ENCODE measurements around the gene NOTCH4.

The NOTCH4 gene

GRCh38 chr6:32190911-32191677 is 32.8 kb downstream of the NOTCH4 start:
- Histone ChIP-seq H3K36me3 (ENCODE audit: control insufficient read depth in 4 of 4, insufficient read depth in 4 of 4, low read length in 3 of 4) (peaks cover 0 to 27% (median 13%) of the 10 kb centered on the region in 4 experiments), H3K4me3 (ENCODE audit: control insufficient read depth in 1 of 7, extremely low read depth in 1 of 7, insufficient read depth in 4 of 7, low read depth in 2 of 7, low read length in 6 of 7) (peak overlapping the region in 6 of 7 experiments; percentile 67 to 89 (median 79)), H3K27me3 (replicated peaks in 2 of 5; ENCODE audit: control insufficient read depth in 4 of 5, insufficient read depth in 5 of 5, low read length in 4 of 5) (no peaks in the 10 kb centered on the region), H3K4me1 (ENCODE audit: control extremely low read depth in 1 of 4, control insufficient read depth in 4 of 4, insufficient read depth in 4 of 4, low read length in 3 of 4) (peaks cover 22 to 84% (median 80%) of the 10 kb centered on the region in 4 experiments), H3K27ac (ENCODE audit: insufficient read depth in 1 of 2, low read depth in 1 of 2, low read length in 2 of 2, poor library complexity in 1 of 2, severe bottlenecking in 2 of 2) (peak overlapping the region; percentile 87 to 93), H3K9me3 (ENCODE audit: control extremely low read depth in 1 of 5, control insufficient read depth in 4 of 5, insufficient read depth in 2 of 5, low read depth in 1 of 5, low read length in 4 of 5) (no peaks in the 10 kb centered on the region)
- ChIA-PET POLR2A (interaction anchor here (1.2 to 1.7 kb wide), 3 partner anchors 8 to 36 kb away, joined by 3 to 6 read pairs (median 3); no protein-coding TSS in a partner anchor), CTCF (interaction anchor here (1.0 to 1.7 kb wide), 5 partner anchors 9 to 72 kb away, joined by 3 to 6 read pairs (median 3); no protein-coding TSS in a partner anchor)
- no peak for DNase-seq
- 85% methylated on average over 3 of the region's 8 CpGs for WGBS (ENCODE audit: insufficient coverage)

- peak within 1 kb of the TSS; percentile 51 to 90 (median 82) for H3K4me3 ChIP-seq (ENCODE audit: control insufficient read depth in 1 of 7, extremely low read depth in 1 of 7, insufficient read depth in 4 of 7, low read depth in 2 of 7, low read length in 6 of 7)
- no peaks in the 10 kb centered on the region for H3K27me3 ChIP-seq (replicated peaks in 2 of 5; ENCODE audit: control insufficient read depth in 4 of 5, insufficient read depth in 5 of 5, low read length in 4 of 5)
- 0% methylated on average over 11 of the region's 23 CpGs for WGBS (ENCODE audit: insufficient coverage)
- peak; percentile 88 to 93 (median 93) for DNase-seq
- ChIA-PET CTCF (interaction anchor here (0.8 to 2.9 kb wide), 6 partner anchors 8 to 25 kb away, joined by 3 to 9 read pairs (median 4); no protein-coding TSS in a partner anchor), POLR2A (interaction anchor here (1.2 to 1.7 kb wide), 3 partner anchors 7 to 36 kb away, joined by 3 to 6 read pairs (median 3); no protein-coding TSS in a partner anchor)
- peaks cover 0 to 29% (median 15%) of the 10 kb centered on the region in 4 experiments for H3K36me3 ChIP-seq (ENCODE audit: control insufficient read depth in 4 of 4, insufficient read depth in 4 of 4, low read length in 3 of 4)
- no peaks in the 10 kb centered on the region for H3K9me3 ChIP-seq (ENCODE audit: control extremely low read depth in 1 of 5, control insufficient read depth in 4 of 5, insufficient read depth in 2 of 5, low read depth in 1 of 5, low read length in 4 of 5)
- H3K27ac ChIP-seq (ENCODE audit: insufficient read depth in 1 of 2, low read depth in 1 of 2, low read length in 2 of 2, poor library complexity in 1 of 2, severe bottlenecking in 2 of 2) = peak within 1 kb of the TSS; percentile 87 to 93
- H3K4me1 ChIP-seq (ENCODE audit: control extremely low read depth in 1 of 4, control insufficient read depth in 4 of 4, insufficient read depth in 4 of 4, low read length in 3 of 4) = peaks cover 22 to 81% (median 78%) of the 10 kb centered on the region in 4 experiments
These were observed 33.6 kb downstream of the NOTCH4 start, which contains the start of gene PBX2 for GRCh38 chr6:32190054-32190851. PBX2 (minus strand) TSS chr6:32190202; CDS start chr6:32189915, 287 bp downstream.

- Histone ChIP-seq H3K27me3 (replicated peaks in 2 of 5; ENCODE audit: control insufficient read depth in 4 of 5, insufficient read depth in 5 of 5, low read length in 4 of 5) (no peaks in the 10 kb centered on the region), H3K9me3 (ENCODE audit: control extremely low read depth in 1 of 5, control insufficient read depth in 4 of 5, insufficient read depth in 2 of 5, low read depth in 1 of 5, low read length in 4 of 5) (no peaks in the 10 kb centered on the region), H3K4me1 (ENCODE audit: control extremely low read depth in 1 of 4, control insufficient read depth in 4 of 4, insufficient read depth in 4 of 4, low read length in 3 of 4) (peaks cover 18 to 75% (median 72%) of the 10 kb centered on the region in 4 experiments), H3K36me3 (ENCODE audit: control insufficient read depth in 4 of 4, insufficient read depth in 4 of 4, low read length in 3 of 4) (peaks cover 0 to 29% (median 15%) of the 10 kb centered on the region in 4 experiments), H3K27ac (ENCODE audit: insufficient read depth in 1 of 2, low read depth in 1 of 2, low read length in 2 of 2, poor library complexity in 1 of 2, severe bottlenecking in 2 of 2) (peak overlapping the region; percentile 87 to 93), H3K4me3 (ENCODE audit: control insufficient read depth in 1 of 7, extremely low read depth in 1 of 7, insufficient read depth in 4 of 7, low read depth in 2 of 7, low read length in 6 of 7) (peak overlapping the region; percentile 51 to 90 (median 82))
- 0% methylated on average over 7 of the region's 23 CpGs for WGBS (ENCODE audit: insufficient coverage)
- ChIA-PET CTCF (interaction anchor here (0.8 to 2.9 kb wide), 2 partner anchors 10 to 19 kb away, joined by 3 to 9 read pairs; no protein-coding TSS in a partner anchor), POLR2A (interaction anchor here (1.1 to 1.7 kb wide), 3 partner anchors 10 to 35 kb away, joined by 3 to 6 read pairs (median 5); no protein-coding TSS in a partner anchor)
- no peak for DNase-seq
These were observed 34.2 kb downstream of the NOTCH4 start for GRCh38 chr6:32189742-32190053.

GRCh38 chr6:32189069-32189741 is 34.7 kb downstream of the NOTCH4 start:
- no peaks in the 10 kb centered on the region for H3K9me3 ChIP-seq (ENCODE audit: control extremely low read depth in 1 of 5, control insufficient read depth in 4 of 5, insufficient read depth in 2 of 5, low read depth in 1 of 5, low read length in 4 of 5)
- H3K4me3 ChIP-seq (ENCODE audit: control insufficient read depth in 1 of 7, extremely low read depth in 1 of 7, insufficient read depth in 4 of 7, low read depth in 2 of 7, low read length in 6 of 7) = peak overlapping the region; percentile 51 to 90 (median 82)
- H3K4me1 ChIP-seq (ENCODE audit: control extremely low read depth in 1 of 4, control insufficient read depth in 4 of 4, insufficient read depth in 4 of 4, low read length in 3 of 4) = peaks cover 15 to 70% (median 68%) of the 10 kb centered on the region in 4 experiments
- no peaks in the 10 kb centered on the region for H3K27me3 ChIP-seq (replicated peaks in 2 of 5; ENCODE audit: control insufficient read depth in 4 of 5, insufficient read depth in 5 of 5, low read length in 4 of 5)
- 7% methylated on average over 5 of the region's 10 CpGs for WGBS (ENCODE audit: insufficient coverage)
- peak overlapping the region; percentile 87 to 93 for H3K27ac ChIP-seq (ENCODE audit: insufficient read depth in 1 of 2, low read depth in 1 of 2, low read length in 2 of 2, poor library complexity in 1 of 2, severe bottlenecking in 2 of 2)
- POLR2A ChIA-PET = interaction anchor here (1.1 to 1.2 kb wide), 2 partner anchors 10 to 783 kb away, joined by 3 to 5 read pairs; no protein-coding TSS in a partner anchor
- CTCF ChIA-PET = interaction anchor here (2.9 kb wide), 1 partner anchor 10 kb away, joined by 9 read pairs; no protein-coding TSS in a partner anchor
- H3K36me3 ChIP-seq (ENCODE audit: control insufficient read depth in 4 of 4, insufficient read depth in 4 of 4, low read length in 3 of 4) = peaks cover 2 to 32% (median 17%) of the 10 kb centered on the region in 4 experiments
- DNase-seq = no peak

GRCh38 chr6:32188381-32189068 is 35.3 kb downstream of the NOTCH4 start:
- H3K9me3 ChIP-seq (ENCODE audit: control extremely low read depth in 1 of 5, control insufficient read depth in 4 of 5, insufficient read depth in 2 of 5, low read depth in 1 of 5, low read length in 4 of 5) = no peaks in the 10 kb centered on the region
- peak overlapping the region; percentile 51 to 90 (median 82) for H3K4me3 ChIP-seq (ENCODE audit: control insufficient read depth in 1 of 7, extremely low read depth in 1 of 7, insufficient read depth in 4 of 7, low read depth in 2 of 7, low read length in 6 of 7)
- POLR2A ChIA-PET = interaction anchor here (1.1 to 1.2 kb wide), 2 partner anchors 9 to 783 kb away, joined by 3 to 5 read pairs; no protein-coding TSS in a partner anchor
- peaks cover 9 to 63% (median 61%) of the 10 kb centered on the region in 4 experiments for H3K4me1 ChIP-seq (ENCODE audit: control extremely low read depth in 1 of 4, control insufficient read depth in 4 of 4, insufficient read depth in 4 of 4, low read length in 3 of 4)
- 34% methylated on average over 5 of the region's 13 CpGs for WGBS (ENCODE audit: insufficient coverage)
- CTCF ChIA-PET = interaction anchor here (2.9 kb wide), 1 partner anchor 9 kb away, joined by 9 read pairs; no protein-coding TSS in a partner anchor
- H3K27me3 ChIP-seq (replicated peaks in 2 of 5; ENCODE audit: control insufficient read depth in 4 of 5, insufficient read depth in 5 of 5, low read length in 4 of 5) = no peaks in the 10 kb centered on the region
- peak overlapping the region; percentile 87 to 93 for H3K27ac ChIP-seq (ENCODE audit: insufficient read depth in 1 of 2, low read depth in 1 of 2, low read length in 2 of 2, poor library complexity in 1 of 2, severe bottlenecking in 2 of 2)
- peaks cover 5 to 39% (median 19%) of the 10 kb centered on the region in 4 experiments for H3K36me3 ChIP-seq (ENCODE audit: control insufficient read depth in 4 of 4, insufficient read depth in 4 of 4, low read length in 3 of 4)
- DNase-seq = no peak
